ENCODE data around the gene TGFBR3.

The TGFBR3 gene

DNA sequence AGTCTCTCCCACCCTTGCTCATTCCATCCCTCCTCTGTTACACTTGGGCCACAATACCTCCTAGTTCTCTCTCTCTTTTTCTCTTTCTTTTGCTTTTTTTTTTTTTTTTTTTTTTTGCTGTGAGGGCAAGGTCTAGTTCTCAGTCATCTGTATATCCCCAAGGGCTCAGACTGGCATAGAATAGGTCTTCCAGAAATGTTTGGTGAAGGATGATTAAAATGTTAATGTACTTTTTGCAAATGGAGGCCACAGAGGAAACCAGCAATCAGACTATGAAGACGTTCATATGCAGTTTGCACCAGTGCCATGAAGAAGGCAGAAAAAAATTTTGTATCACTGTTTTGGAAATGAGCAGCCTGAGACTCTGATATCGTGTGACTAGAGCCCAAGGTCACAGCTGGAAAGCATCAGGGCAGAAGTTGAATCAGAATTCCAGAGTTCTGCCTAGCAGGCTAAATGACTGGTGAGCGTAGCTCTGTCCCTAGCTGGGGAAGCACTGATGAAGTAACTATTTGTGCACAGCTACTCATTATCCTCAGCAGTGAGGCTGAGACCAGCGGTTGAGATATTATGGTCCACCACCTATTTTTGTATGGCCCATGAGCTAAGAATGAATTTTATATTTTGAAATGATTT is 186.5 kb downstream of the TGFBR3 start:
- TF ChIP-seq, protein P1, sequence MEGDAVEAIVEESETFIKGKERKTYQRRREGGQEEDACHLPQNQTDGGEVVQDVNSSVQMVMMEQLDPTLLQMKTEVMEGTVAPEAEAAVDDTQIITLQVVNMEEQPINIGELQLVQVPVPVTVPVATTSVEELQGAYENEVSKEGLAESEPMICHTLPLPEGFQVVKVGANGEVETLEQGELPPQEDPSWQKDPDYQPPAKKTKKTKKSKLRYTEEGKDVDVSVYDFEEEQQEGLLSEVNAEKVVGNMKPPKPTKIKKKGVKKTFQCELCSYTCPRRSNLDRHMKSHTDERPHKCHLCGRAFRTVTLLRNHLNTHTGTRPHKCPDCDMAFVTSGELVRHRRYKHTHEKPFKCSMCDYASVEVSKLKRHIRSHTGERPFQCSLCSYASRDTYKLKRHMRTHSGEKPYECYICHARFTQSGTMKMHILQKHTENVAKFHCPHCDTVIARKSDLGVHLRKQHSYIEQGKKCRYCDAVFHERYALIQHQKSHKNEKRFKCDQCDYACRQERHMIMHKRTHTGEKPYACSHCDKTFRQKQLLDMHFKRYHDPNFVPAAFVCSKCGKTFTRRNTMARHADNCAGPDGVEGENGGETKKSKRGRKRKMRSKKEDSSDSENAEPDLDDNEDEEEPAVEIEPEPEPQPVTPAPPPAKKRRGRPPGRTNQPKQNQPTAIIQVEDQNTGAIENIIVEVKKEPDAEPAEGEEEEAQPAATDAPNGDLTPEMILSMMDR (IDR thresholded peaks at IDR 0.05; ENCODE audit: unreplicated experiment in 3 of 3), result no peak
- peaks cover 62% of the 10 kb centered on the region for H3K36me3 Mint-ChIP-seq (ENCODE audit: low read depth)
- H3K9me3 Mint-ChIP-seq, result no peaks in the 10 kb centered on the region
- H3K4me3 Mint-ChIP-seq, result no peak overlapping the region
- H3K27ac Mint-ChIP-seq, result peak overlapping the region; percentile 54 to 84 (median 74)
- H3K4me1 Mint-ChIP-seq, result peaks cover 56% of the 10 kb centered on the region
- no peaks in the 10 kb centered on the region for H3K27me3 Mint-ChIP-seq (ENCODE audit: low read depth)

DNA sequence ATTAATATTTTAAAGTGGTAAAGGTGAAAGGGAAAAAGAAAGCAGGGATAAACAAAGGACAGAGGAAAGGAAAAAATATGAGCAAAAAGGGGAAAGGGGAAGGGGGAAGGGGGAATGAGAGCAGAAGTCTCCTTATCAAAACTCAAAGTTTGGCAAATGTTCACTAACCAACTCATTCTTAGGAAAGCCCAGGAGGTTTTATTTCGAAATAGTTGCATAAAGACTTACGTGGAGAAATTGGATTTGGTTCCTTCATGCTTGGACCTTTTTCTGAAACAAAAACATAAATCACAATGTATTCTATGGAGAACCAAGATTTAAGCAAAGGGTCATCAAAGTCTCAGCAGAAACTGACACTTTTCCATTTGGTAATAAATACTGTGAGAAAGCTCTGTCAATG is 188.1 kb downstream of the TGFBR3 start:
- TF ChIP-seq, protein P1 (IDR thresholded peaks at IDR 0.05; ENCODE audit: unreplicated experiment in 3 of 3), result no peak
- Mint-ChIP-seq H3K9me3 (no peaks in the 10 kb centered on the region), H3K4me1 (peaks cover 52% of the 10 kb centered on the region), H3K4me3 (no peak overlapping the region), H3K36me3 (ENCODE audit: low read depth) (peaks cover 61% of the 10 kb centered on the region), H3K27me3 (ENCODE audit: low read depth) (no peaks in the 10 kb centered on the region), H3K27ac (peak overlapping the region; percentile 73 to 82 (median 80))

DNA sequence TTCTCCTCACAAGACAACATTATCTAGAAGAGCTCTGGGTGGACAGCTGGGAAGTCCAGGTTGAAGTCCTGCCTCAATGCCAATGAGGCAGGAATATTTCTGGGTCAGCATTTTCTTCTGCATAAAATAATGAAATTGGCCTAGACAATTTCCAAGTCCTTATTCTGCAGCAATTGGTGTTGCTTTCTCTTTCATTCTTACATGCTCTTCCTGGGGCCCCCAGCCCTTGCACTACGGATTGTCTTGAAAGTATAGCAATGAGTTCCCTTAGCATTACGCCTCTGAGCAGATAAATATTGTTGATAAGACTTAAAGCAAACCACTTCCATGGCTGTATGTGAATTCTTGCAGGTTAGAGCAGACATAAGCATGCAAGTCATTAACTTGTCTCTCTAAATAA is 188.5 kb downstream of the TGFBR3 start:
- no peaks in the 10 kb centered on the region for H3K9me3 Mint-ChIP-seq
- H3K36me3 Mint-ChIP-seq (ENCODE audit: low read depth), result peaks cover 61% of the 10 kb centered on the region
- H3K27ac Mint-ChIP-seq, result peak overlapping the region; percentile 73 to 82 (median 80)
- TF ChIP-seq, protein P1 (IDR thresholded peaks at IDR 0.05; ENCODE audit: unreplicated experiment in 3 of 3), result no peak
- no peaks in the 10 kb centered on the region for H3K27me3 Mint-ChIP-seq (ENCODE audit: low read depth)
- no peak overlapping the region for H3K4me3 Mint-ChIP-seq
- peaks cover 52% of the 10 kb centered on the region for H3K4me1 Mint-ChIP-seq

DNA sequence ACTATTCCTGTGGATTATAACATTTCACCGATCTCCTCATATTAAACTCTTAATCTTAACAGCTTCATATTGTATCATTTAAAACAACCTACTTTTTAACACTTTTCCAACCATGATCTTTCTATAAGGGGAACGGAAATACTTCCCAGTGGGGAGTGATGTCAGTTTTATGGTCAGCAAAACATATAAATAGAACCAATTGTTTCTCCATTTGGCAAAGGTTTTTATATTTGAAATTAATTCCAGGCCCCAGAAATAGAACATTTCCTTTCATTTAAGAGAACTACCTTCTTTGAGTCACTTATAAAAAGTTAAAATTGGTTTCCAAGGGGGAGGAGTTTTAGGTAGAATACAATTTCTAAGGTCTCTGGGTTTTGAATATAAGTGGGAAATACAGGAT is 189.6 kb downstream of the TGFBR3 start:
- H3K4me3 Mint-ChIP-seq, result no peak overlapping the region
- H3K27ac Mint-ChIP-seq, result peak overlapping the region; percentile 2 to 82 (median 8)
- peaks cover 63% of the 10 kb centered on the region for H3K36me3 Mint-ChIP-seq (ENCODE audit: low read depth)

DNA sequence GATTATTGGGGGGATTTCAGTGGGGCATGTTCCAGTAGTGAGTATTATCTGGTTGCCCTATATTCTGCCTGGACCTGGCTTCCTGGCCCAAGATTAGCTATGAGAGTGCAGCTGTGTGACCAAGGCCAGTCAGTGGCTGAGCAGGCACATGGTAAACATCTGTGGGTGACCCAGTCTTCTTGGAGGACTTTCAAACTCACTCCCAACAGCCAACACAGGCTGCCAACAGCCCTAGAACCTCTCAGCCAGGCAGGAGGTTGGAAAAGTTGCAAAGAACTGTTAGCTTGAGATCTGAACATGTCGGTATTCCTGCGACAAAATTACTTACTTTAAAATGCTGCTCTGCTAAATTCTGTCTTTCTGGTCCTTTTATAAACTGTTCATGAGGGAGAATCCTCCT is 192.4 kb downstream of the TGFBR3 start:
- Mint-ChIP-seq H3K4me3 (no peak overlapping the region), H3K27ac (peak overlapping the region in 2 of 3 experiments; percentile 6 to 15), H3K9me3 (no peaks in the 10 kb centered on the region), H3K27me3 (ENCODE audit: low read depth) (no peaks in the 10 kb centered on the region), H3K36me3 (ENCODE audit: low read depth) (peaks cover 61% of the 10 kb centered on the region), H3K4me1 (peaks cover 39% of the 10 kb centered on the region)
- TF ChIP-seq, protein P1 (IDR thresholded peaks at IDR 0.05; ENCODE audit: unreplicated experiment in 3 of 3), result no peak

More for the DNA sequence above, 189.6 kb downstream of the TGFBR3 start:
- Mint-ChIP-seq H3K27me3 (ENCODE audit: low read depth) (no peaks in the 10 kb centered on the region), H3K4me1 (peaks cover 46% of the 10 kb centered on the region), H3K9me3 (no peaks in the 10 kb centered on the region)
- TF ChIP-seq, protein P1 (IDR thresholded peaks at IDR 0.05; ENCODE audit: unreplicated experiment in 3 of 3), result no peak

DNA sequence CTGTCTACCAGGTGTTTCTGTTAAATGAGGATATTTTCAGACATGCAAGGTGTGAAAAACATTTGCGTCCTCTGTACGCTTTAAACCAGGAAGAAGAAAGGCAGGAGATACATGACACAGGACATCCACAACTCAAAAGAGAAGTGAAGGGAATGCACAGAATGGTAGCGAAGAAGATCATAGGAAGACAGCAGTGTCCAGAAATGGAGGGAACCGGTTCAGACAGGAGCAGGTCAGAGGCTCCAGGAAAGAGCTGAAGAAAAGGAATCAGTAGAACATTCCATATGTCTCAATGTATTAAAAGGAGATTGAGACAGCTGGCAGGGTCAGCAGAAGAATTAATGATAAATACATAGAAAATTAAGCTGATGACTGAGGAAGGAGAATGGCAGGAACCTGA is 194.4 kb downstream of the TGFBR3 start:
- Mint-ChIP-seq H3K4me3 (no peak overlapping the region), H3K27me3 (ENCODE audit: low read depth) (no peaks in the 10 kb centered on the region), H3K36me3 (ENCODE audit: low read depth) (peaks cover 67% of the 10 kb centered on the region), H3K4me1 (peaks cover 45% of the 10 kb centered on the region), H3K9me3 (no peaks in the 10 kb centered on the region), H3K27ac (peak overlapping the region in 2 of 3 experiments; percentile 11 to 22)
- TF ChIP-seq, protein P1 (IDR thresholded peaks at IDR 0.05; ENCODE audit: unreplicated experiment in 3 of 3), result no peak

Data from nephron (organoid).